ENCODE data around the gene SIK2.
A peak's percentile ranks its signal among the peaks of the same experiment; 100 is the strongest.

SIK2 gene

GRCh38 chr11:111734101-111734953 lies 132.1 kb downstream of the SIK2 start:
- DNase-seq = no peak

- DNase-seq = no peak
These were observed 132.7 kb downstream of the SIK2 start for GRCh38 chr11:111734954-111735261.

GRCh38 chr11:111735262-111736116 lies 133.2 kb downstream of the SIK2 start:
- DNase-seq = peak; percentile 88

- DNase-seq = no peak
These were observed 133.9 kb downstream of the SIK2 start for GRCh38 chr11:111736181-111736590.

GRCh38 chr11:111736621-111737443 lies 134.6 kb downstream of the SIK2 start:
- no peak for DNase-seq

- DNase-seq = no peak
These were observed 135.4 kb downstream of the SIK2 start for GRCh38 chr11:111737444-111738210.

GRCh38 chr11:111739299-111739698 lies 137.1 kb downstream of the SIK2 start:
- no peak for DNase-seq

GRCh38 chr11:111741751-111742150 lies 139.5 kb downstream of the SIK2 start:
- DNase-seq = no peak

GRCh38 chr11:111743700-111744099 lies 141.5 kb downstream of the SIK2 start:
- DNase-seq = no peak

GRCh38 chr11:111745719-111746504 lies 143.7 kb downstream of the SIK2 start:
- no peak for DNase-seq

- no peak for DNase-seq
These were observed 146.0 kb downstream of the SIK2 start for GRCh38 chr11:111748035-111748804.

GRCh38 chr11:111749646-111750045 lies 147.4 kb downstream of the SIK2 start:
- DNase-seq = no peak

- no peak for DNase-seq
These were observed 153.8 kb downstream of the SIK2 start for GRCh38 chr11:111756097-111756496.

- DNase-seq = no peak
These were observed 157.1 kb downstream of the SIK2 start for GRCh38 chr11:111759376-111759775.

- DNase-seq = no peak
These were observed 157.6 kb downstream of the SIK2 start for GRCh38 chr11:111759778-111760407.

- no peak for DNase-seq
These were observed 158.8 kb downstream of the SIK2 start for GRCh38 chr11:111761036-111761435.

GRCh38 chr11:111762526-111762925 lies 160.3 kb downstream of the SIK2 start:
- no peak for DNase-seq

GRCh38 chr11:111762981-111763643 lies 160.9 kb downstream of the SIK2 start:
- no peak for DNase-seq

- DNase-seq = no peak
These were observed 162.4 kb downstream of the SIK2 start for GRCh38 chr11:111764621-111765020.
